MM.1S (cell line): ENCODE data around the gene MAD1L1.

Experiments
- DNase-seq: peaks from one replicate; pipeline ENCODE4 v3.0.0-alpha.2; 2015
- H2AFZ ChIP-seq: fragments of 300-600 bp; sonication (generic); 2 replicates; pipeline ENCODE4 v1.6.0; 2016; ENCODE audit warnings: antibody characterized with exemption, low read length
- H3F3A ChIP-seq: fragments of 300-600 bp; sonication (generic); 2 replicates; pipeline ENCODE4 v1.6.1; 2016; ENCODE audit warnings: mild to moderate bottlenecking, antibody characterized with exemption, low read length, moderate library complexity, mixed read lengths; ENCODE audit not compliant: insufficient read depth
- H3K27ac ChIP-seq: fragments of 300-600 bp; sonication (generic); 2 replicates; pipeline ENCODE4 v1.5.1; 2016; ENCODE audit warnings: mild to moderate bottlenecking, low read length
- H3K27me3 ChIP-seq: fragments of 300-600 bp; sonication (generic); replicated peaks from 2 replicates; pipeline ENCODE4 v1.6.0; 2016; ENCODE audit warnings: low read length; ENCODE audit not compliant: insufficient read depth
- H3K36me3 ChIP-seq: fragments of 300-600 bp; sonication (generic); replicated peaks from 2 replicates; pipeline ENCODE4 v1.6.1; 2016; ENCODE audit warnings: mild to moderate bottlenecking, low read length, mixed read lengths; ENCODE audit not compliant: insufficient read depth
- H3K4me1 ChIP-seq: fragments of 300-600 bp; sonication (generic); 2 replicates; pipeline ENCODE4 v1.6.1; 2016; ENCODE audit warnings: low read length, mixed read lengths
- H3K4me2 ChIP-seq: fragments of 300-600 bp; sonication (generic); 2 replicates; pipeline ENCODE4 v1.6.0; 2016; ENCODE audit warnings: low read depth, low read length
- H3K4me3 ChIP-seq: fragments of 300-600 bp; sonication (generic); 2 replicates; pipeline ENCODE4 v1.5.1; 2016; ENCODE audit warnings: low read length, mixed read lengths
- H3K79me2 ChIP-seq: fragments of 300-600 bp; sonication (generic); 2 replicates; pipeline ENCODE4 v1.6.1; 2016; ENCODE audit warnings: mixed run types, low read length, mixed read lengths
- H3K9ac ChIP-seq: fragments of 300-600 bp; sonication (generic); 2 replicates; pipeline ENCODE4 v1.6.1; 2016; ENCODE audit warnings: low read length, mixed read lengths
- H3K9me2 ChIP-seq: fragments of 300-600 bp; sonication (generic); replicated peaks from 2 replicates; pipeline ENCODE4 v1.6.1; 2016; ENCODE audit warnings: mild to moderate bottlenecking, low read length, mixed read lengths; ENCODE audit not compliant: insufficient read depth
- H3K9me3 ChIP-seq: fragments of 300-600 bp; sonication (generic); replicated peaks from 2 replicates; pipeline ENCODE4 v1.6.1; 2016; ENCODE audit warnings: mild to moderate bottlenecking, low read length, mixed read lengths; ENCODE audit not compliant: insufficient read depth
- H4K20me1 ChIP-seq: fragments of 300-600 bp; sonication (generic); 2 replicates; pipeline ENCODE4 v1.6.1; 2016; ENCODE audit warnings: mild to moderate bottlenecking, low read length, moderate library complexity, mixed read lengths; ENCODE audit not compliant: insufficient read depth
- EZH2 ChIP-seq: fragments of 300-600 bp; sonication (generic); optimal IDR thresholded peaks from 2 replicates; pipeline ENCODE3; 2017; ENCODE audit warnings: low read depth, mild to moderate bottlenecking, antibody characterized with exemption, low read length, mixed read lengths
- EZH2phosphoT487 ChIP-seq: fragments of 300-600 bp; sonication (generic); IDR thresholded peaks from 2 replicates; pipeline ENCODE4 v1.6.1; 2018; ENCODE audit warnings: antibody characterized with exemption, low read length
- TF ChIP-seq, protein P1 (sequence below): fragments of 300-600 bp; sonication (generic); IDR thresholded peaks from 2 replicates; pipeline ENCODE4 v1.5.1; 2016; ENCODE audit warnings: antibody characterized with exemption, low read length, mixed read lengths

Gene MAD1L1

DNA sequence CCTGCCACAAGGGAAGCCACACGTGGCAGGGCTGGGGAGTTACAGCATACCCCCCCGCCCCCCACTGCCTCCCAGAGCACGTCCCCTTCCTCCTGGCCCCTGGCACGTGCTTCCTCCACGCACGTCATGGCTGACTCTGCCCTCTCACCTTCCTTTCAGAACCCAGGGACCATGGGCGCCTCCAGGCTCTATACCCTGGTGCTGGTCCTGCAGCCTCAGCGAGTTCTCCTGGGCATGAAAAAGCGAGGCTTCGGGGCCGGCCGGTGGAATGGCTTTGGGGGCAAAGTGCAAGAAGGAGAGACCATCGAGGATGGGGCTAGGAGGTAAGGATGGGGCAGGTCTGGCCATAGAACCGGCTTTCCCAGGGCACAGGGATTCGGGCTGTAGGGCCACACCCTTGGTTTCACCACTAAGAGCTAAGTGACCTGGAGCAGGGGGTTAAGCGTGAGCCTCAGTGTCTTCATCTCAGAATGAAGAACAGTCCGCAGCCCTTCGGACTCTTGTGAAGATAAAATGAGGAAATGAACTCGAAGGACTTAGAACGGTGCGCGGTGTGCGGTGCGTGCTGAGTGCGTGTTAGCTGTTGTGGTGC lies 11.8 kb upstream of the MAD1L1 start:
- 0 out of 2 replicates have a peak, but pooled peaks cover 1% of the 10 kb centered on the region for H3K36me3 ChIP-seq
- TF ChIP-seq EZH2 (no peak), EZH2phosphoT487 (no peak)
- TF ChIP-seq, protein P1, sequence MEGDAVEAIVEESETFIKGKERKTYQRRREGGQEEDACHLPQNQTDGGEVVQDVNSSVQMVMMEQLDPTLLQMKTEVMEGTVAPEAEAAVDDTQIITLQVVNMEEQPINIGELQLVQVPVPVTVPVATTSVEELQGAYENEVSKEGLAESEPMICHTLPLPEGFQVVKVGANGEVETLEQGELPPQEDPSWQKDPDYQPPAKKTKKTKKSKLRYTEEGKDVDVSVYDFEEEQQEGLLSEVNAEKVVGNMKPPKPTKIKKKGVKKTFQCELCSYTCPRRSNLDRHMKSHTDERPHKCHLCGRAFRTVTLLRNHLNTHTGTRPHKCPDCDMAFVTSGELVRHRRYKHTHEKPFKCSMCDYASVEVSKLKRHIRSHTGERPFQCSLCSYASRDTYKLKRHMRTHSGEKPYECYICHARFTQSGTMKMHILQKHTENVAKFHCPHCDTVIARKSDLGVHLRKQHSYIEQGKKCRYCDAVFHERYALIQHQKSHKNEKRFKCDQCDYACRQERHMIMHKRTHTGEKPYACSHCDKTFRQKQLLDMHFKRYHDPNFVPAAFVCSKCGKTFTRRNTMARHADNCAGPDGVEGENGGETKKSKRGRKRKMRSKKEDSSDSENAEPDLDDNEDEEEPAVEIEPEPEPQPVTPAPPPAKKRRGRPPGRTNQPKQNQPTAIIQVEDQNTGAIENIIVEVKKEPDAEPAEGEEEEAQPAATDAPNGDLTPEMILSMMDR: no peak
- H3K27ac ChIP-seq: no peak overlapping the region

DNA sequence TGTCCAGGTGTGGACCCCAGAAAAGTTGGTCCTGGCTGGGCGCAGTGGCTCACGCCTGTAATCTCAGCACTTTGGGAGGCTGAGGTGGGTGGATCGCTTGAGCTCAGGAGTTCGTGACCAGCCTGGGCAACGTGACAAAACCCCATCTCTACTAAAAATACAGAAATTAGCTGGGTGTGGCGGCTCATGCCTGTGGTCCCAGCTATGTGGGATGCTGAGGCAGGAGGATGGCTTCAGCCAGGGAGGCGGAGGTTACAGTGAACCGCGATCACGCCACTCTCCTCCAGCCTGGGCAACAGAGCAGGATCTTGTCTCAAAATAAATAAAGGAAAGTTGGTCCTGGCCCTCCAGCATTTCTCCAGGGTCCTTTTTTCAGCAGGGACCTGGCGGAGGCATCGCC lies 10.7 kb upstream of the MAD1L1 start:
- DNase-seq: no peak
- Histone ChIP-seq H3K79me2 (peaks cover 37% of the 10 kb centered on the region), H3K4me3 (0 out of 2 replicates have a peak overlapping the region, but pooled peaks have one; percentile 96), H3F3A (peaks cover 10% of the 10 kb centered on the region), H3K9ac (no peak overlapping the region), H3K4me2 (peak overlapping the region; percentile 98; the same call in 1 of the 2 replicates), H4K20me1 (no peaks in the 10 kb centered on the region), H3K9me2 (no peaks in the 10 kb centered on the region), H3K36me3 (peaks cover 7% of the 10 kb centered on the region; the same call in 1 of the 2 replicates), H3K9me3 (no peaks in the 10 kb centered on the region), H3K27me3 (no peaks in the 10 kb centered on the region), H3K4me1 (peaks cover 10% of the 10 kb centered on the region), H3K27ac (no peak overlapping the region), H2AFZ (no peak overlapping the region)
- TF ChIP-seq EZH2: no peak
- TF ChIP-seq, protein P1: no peak

More for the DNA sequence above, 11.8 kb upstream of the MAD1L1 start:
- no peak overlapping the region for H3K4me2 ChIP-seq
- peaks cover 21% of the 10 kb centered on the region for H3K4me1 ChIP-seq
- H3K27me3 ChIP-seq: no peaks in the 10 kb centered on the region
- no peaks in the 10 kb centered on the region for H3K9me3 ChIP-seq
- H4K20me1 ChIP-seq: no peaks in the 10 kb centered on the region
- no peak for DNase-seq
- no peak overlapping the region for H3K4me3 ChIP-seq
- H3K9me2 ChIP-seq: no peaks in the 10 kb centered on the region
- no peak overlapping the region for H2AFZ ChIP-seq
- H3F3A ChIP-seq: peaks cover 20% of the 10 kb centered on the region
- peaks cover 32% of the 10 kb centered on the region for H3K79me2 ChIP-seq
- no peak overlapping the region for H3K9ac ChIP-seq

DNA sequence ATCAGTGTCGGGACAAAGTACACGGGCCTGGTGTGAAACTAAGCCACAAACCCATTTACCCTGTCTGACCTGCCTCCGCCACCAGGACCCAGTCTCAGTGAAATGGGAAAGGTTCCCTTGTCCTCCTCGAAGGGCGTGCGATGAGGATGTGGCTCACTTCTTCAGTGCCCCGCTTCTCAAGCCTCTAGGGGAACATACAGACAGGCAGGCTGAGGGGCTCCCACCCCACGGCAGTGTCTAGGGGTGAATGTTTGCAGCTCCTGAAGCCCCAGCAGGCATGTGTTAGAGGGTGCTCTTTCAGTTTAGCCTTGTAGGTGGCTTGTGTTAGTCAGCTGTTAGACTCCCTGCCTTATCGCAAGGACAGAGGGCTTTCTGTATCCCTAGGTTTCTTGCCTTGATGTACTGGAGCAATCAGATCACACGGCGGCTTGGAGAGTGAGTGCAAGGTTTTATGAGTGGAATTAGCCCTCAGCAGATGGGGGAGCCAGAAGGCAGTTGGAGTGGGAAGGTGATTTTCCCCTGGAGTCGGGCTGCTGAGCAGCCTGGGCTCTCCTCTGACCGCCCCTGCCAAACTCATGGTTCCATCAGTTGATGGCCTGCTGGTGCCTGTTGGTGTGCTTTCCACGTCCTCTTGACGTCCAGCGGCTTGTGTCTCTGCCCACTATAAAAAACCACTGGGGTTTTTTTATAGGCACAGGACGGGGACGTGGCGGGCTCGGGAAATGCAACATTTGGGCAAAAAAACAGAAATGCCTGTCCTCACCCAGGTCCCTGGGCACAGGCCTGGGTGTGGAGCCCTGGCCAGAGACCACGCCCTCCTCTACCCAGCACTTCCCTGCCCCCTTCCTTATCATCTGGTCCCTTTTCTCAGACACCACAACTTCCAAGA lies 10.0 kb upstream of the MAD1L1 start:
- Histone ChIP-seq H3K4me1 (peaks cover 8% of the 10 kb centered on the region), H3K9me2 (no peaks in the 10 kb centered on the region), H4K20me1 (no peaks in the 10 kb centered on the region), H3K9me3 (no peaks in the 10 kb centered on the region), H3K4me2 (peak overlapping the region; percentile 98), H2AFZ (peak overlapping the region; percentile 70), H3K9ac (peak overlapping the region; percentile 90), H3K79me2 (peaks cover 37% of the 10 kb centered on the region), H3K27ac (peak overlapping the region; percentile 39; the same call in 1 of the 2 replicates), H3F3A (peaks cover 10% of the 10 kb centered on the region), H3K4me3 (peak overlapping the region; percentile 96), H3K27me3 (no peaks in the 10 kb centered on the region), H3K36me3 (peaks cover 7% of the 10 kb centered on the region)
- TF ChIP-seq, protein P1: no peak
- TF ChIP-seq EZH2 (no peak), EZH2phosphoT487 (no peak)
- DNase-seq: peak; percentile 41
